ENCODE measurements around the gene C4orf50. TPM values are rescaled to one million over a fixed set of nuclear protein-coding genes. Genes with fewer than 3 reads are reported as not detected.

Gene C4orf50
- total and polyA plus RNA-seq, 4 donors: under 0.01 to 0.17 TPM; not detected in 2

DNA sequence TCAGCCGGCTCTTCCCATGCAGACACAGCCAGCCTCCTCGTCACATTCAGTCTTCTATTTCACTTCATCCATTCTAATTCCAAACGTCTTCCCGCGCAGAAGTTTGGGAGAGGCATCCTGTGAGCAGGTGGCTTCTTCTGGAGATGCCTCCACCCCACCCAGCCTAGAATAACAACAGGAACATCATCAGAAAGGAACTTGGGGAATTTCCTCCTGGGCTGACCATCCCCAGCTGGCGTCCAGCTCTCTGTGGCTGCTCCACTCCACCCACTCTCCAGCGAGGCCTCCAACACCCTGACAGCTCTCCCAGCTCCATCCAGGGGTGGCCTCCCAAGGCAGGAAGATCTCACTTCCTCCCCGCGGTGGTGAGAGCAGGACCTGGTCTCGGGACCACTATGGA is 5.5 kb upstream of the C4orf50 start:
- no peaks in the 10 kb centered on the region for H3K36me3 ChIP-seq (ENCODE audit: control insufficient read depth in 4 of 4, insufficient read depth in 3 of 4, low read depth in 1 of 4, low read length in 3 of 4)
- no peaks in the 10 kb centered on the region for H3K27me3 ChIP-seq (ENCODE audit: control insufficient read depth in 4 of 4, insufficient read depth in 4 of 4, low read length in 3 of 4)
- H3K9ac ChIP-seq (ENCODE audit: low read depth in 1 of 2, low read length in 2 of 2): no peak overlapping the region
- no peaks in the 10 kb centered on the region for H3K4me1 ChIP-seq (ENCODE audit: control insufficient read depth in 4 of 4, insufficient read depth in 4 of 4, low read length in 3 of 4)
- H3K27ac ChIP-seq (ENCODE audit: low read depth in 1 of 2, low read length in 2 of 2): no peak overlapping the region
- no peak overlapping the region for H3K4me3 ChIP-seq (ENCODE audit: low read depth in 1 of 3, low read length in 3 of 3)
- DNase-seq (ENCODE audit: low spot score): no peak
- 84% methylated on average over 10 of the region's 10 CpGs for WGBS
- H3K9me3 ChIP-seq (ENCODE audit: control insufficient read depth in 4 of 4, low read length in 3 of 4): no peaks in the 10 kb centered on the region
- TF ChIP-seq, protein P1, sequence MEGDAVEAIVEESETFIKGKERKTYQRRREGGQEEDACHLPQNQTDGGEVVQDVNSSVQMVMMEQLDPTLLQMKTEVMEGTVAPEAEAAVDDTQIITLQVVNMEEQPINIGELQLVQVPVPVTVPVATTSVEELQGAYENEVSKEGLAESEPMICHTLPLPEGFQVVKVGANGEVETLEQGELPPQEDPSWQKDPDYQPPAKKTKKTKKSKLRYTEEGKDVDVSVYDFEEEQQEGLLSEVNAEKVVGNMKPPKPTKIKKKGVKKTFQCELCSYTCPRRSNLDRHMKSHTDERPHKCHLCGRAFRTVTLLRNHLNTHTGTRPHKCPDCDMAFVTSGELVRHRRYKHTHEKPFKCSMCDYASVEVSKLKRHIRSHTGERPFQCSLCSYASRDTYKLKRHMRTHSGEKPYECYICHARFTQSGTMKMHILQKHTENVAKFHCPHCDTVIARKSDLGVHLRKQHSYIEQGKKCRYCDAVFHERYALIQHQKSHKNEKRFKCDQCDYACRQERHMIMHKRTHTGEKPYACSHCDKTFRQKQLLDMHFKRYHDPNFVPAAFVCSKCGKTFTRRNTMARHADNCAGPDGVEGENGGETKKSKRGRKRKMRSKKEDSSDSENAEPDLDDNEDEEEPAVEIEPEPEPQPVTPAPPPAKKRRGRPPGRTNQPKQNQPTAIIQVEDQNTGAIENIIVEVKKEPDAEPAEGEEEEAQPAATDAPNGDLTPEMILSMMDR (IDR thresholded peaks at IDR 0.05; ENCODE audit: low read depth, low read length, missing input control): no peak
- TF ChIP-seq NR2F2 (IDR thresholded peaks at IDR 0.05): no peak
- TF ChIP-seq, protein P2, sequence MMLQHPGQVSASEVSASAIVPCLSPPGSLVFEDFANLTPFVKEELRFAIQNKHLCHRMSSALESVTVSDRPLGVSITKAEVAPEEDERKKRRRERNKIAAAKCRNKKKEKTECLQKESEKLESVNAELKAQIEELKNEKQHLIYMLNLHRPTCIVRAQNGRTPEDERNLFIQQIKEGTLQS (IDR thresholded peaks at IDR 0.05): no peak
- no peak for TF ChIP-seq HNF4G (IDR thresholded peaks at IDR 0.05)
- TF ChIP-seq, protein P3, sequence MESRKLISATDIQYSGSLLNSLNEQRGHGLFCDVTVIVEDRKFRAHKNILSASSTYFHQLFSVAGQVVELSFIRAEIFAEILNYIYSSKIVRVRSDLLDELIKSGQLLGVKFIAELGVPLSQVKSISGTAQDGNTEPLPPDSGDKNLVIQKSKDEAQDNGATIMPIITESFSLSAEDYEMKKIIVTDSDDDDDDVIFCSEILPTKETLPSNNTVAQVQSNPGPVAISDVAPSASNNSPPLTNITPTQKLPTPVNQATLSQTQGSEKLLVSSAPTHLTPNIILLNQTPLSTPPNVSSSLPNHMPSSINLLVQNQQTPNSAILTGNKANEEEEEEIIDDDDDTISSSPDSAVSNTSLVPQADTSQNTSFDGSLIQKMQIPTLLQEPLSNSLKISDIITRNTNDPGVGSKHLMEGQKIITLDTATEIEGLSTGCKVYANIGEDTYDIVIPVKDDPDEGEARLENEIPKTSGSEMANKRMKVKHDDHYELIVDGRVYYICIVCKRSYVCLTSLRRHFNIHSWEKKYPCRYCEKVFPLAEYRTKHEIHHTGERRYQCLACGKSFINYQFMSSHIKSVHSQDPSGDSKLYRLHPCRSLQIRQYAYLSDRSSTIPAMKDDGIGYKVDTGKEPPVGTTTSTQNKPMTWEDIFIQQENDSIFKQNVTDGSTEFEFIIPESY (IDR thresholded peaks at IDR 0.05): no peak
- TF ChIP-seq JUND (IDR thresholded peaks at IDR 0.05): no peak

DNA sequence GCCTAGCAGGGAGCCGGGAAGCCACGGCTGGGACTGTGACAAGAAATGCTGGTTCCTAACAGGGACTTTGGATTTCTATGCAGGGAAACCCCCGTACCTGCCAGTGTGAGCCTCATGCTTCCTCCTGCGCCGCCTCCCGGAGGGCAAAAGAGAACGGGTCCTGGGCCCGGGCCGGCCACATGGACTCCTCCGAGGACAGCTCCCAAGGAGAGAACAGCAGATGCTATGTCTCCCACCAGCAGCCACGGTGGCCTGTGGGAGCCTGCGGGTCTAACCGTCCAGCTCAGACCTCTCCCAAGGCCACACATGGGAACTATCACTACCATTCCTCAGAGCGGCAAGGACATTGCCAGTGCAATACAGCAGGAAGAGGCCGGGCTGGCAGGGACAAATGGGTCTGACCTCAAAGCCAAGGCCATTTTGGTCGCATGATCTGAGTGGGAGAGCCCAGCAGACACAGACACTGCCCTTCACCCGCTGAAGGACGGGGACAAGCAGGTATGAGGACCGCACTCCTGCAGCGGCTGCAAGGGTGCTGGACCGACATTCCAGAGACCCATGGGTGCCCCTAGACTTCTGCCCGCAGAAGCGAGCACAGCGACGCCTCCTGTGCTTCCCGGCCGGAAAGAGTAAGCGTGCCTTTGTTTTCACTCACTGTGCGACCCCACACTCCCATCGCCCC is 4.5 kb upstream of the C4orf50 start:
- Histone ChIP-seq H3K27ac (ENCODE audit: low read depth in 1 of 2, low read length in 2 of 2) (no peak overlapping the region), H3K4me1 (ENCODE audit: control insufficient read depth in 4 of 4, insufficient read depth in 4 of 4, low read length in 3 of 4) (no peaks in the 10 kb centered on the region), H3K27me3 (ENCODE audit: control insufficient read depth in 4 of 4, insufficient read depth in 4 of 4, low read length in 3 of 4) (no peaks in the 10 kb centered on the region), H3K36me3 (ENCODE audit: control insufficient read depth in 4 of 4, insufficient read depth in 3 of 4, low read depth in 1 of 4, low read length in 3 of 4) (no peaks in the 10 kb centered on the region), H3K9me3 (ENCODE audit: control insufficient read depth in 4 of 4, low read length in 3 of 4) (no peaks in the 10 kb centered on the region), H3K9ac (ENCODE audit: low read depth in 1 of 2, low read length in 2 of 2) (no peak overlapping the region), H3K4me3 (ENCODE audit: low read depth in 1 of 3, low read length in 3 of 3) (no peak overlapping the region)
- no peak for DNase-seq (ENCODE audit: low spot score)
- TF ChIP-seq RXRA (IDR thresholded peaks at IDR 0.05) (no peak), TAF1 (conservative IDR thresholded peaks at IDR 0.05) (no peak), HNF4A (conservative IDR thresholded peaks at IDR 0.05) (no peak)
- 82% methylated on average over 30 of the region's 30 CpGs for WGBS

DNA sequence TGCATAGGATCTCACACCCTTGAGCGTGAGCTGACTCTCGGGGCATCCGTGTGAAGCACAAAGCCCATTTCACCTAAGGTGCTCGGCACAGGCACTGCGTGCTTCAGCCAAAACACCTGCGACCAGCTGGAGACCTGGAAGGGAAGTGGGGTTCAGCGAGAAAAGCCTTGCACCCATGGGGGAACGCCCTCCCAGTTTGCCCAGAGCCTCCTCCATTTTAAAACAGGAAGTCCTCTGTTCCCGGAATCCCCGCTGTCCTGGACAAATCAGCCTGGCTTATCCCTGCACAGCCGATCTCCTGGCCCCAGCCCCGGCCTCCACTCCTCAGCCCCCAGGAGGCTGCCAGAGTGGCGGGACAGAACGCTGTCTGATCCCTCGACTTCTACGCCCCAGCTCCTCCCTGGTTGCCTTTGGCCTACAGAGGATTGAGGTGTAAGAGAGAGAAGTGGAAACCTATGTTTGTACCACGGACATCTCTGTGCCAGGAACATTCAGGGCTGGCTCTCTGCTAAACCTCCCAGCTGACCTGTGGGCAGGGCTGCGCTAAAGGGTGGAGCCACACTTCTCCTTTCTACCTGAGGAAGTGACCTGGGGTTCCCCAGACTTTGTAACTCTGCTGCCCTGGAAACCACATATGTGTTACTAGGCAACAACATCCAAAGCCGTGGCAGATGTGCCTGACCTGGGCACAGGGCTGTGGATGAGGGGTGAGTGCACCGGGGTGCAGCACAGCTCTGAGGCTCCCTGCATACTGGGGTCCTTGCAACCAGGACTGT is 3.8 kb upstream of the C4orf50 start:
- no peaks in the 10 kb centered on the region for H3K9me3 ChIP-seq (ENCODE audit: control insufficient read depth in 4 of 4, low read length in 3 of 4)

More for the DNA sequence above, 3.8 kb upstream of the C4orf50 start:
- 77% methylated on average over 20 of the region's 20 CpGs for WGBS
- DNase-seq (ENCODE audit: low spot score): no peak
- Histone ChIP-seq H3K27ac (ENCODE audit: low read depth in 1 of 2, low read length in 2 of 2) (no peak overlapping the region), H3K36me3 (ENCODE audit: control insufficient read depth in 4 of 4, insufficient read depth in 3 of 4, low read depth in 1 of 4, low read length in 3 of 4) (no peaks in the 10 kb centered on the region), H3K9ac (ENCODE audit: low read depth in 1 of 2, low read length in 2 of 2) (no peak overlapping the region), H3K4me3 (ENCODE audit: low read depth in 1 of 3, low read length in 3 of 3) (no peak overlapping the region), H3K27me3 (ENCODE audit: control insufficient read depth in 4 of 4, insufficient read depth in 4 of 4, low read length in 3 of 4) (no peaks in the 10 kb centered on the region), H3K4me1 (ENCODE audit: control insufficient read depth in 4 of 4, insufficient read depth in 4 of 4, low read length in 3 of 4) (no peaks in the 10 kb centered on the region)
- TF ChIP-seq HNF4G (IDR thresholded peaks at IDR 0.05) (no peak), GABPA (IDR thresholded peaks at IDR 0.05 in 1 of 2, conservative IDR thresholded peaks at IDR 0.05 in 1 of 2) (no peak), FOXA2 (IDR thresholded peaks at IDR 0.05) (no peak)
- TF ChIP-seq, protein P4, sequence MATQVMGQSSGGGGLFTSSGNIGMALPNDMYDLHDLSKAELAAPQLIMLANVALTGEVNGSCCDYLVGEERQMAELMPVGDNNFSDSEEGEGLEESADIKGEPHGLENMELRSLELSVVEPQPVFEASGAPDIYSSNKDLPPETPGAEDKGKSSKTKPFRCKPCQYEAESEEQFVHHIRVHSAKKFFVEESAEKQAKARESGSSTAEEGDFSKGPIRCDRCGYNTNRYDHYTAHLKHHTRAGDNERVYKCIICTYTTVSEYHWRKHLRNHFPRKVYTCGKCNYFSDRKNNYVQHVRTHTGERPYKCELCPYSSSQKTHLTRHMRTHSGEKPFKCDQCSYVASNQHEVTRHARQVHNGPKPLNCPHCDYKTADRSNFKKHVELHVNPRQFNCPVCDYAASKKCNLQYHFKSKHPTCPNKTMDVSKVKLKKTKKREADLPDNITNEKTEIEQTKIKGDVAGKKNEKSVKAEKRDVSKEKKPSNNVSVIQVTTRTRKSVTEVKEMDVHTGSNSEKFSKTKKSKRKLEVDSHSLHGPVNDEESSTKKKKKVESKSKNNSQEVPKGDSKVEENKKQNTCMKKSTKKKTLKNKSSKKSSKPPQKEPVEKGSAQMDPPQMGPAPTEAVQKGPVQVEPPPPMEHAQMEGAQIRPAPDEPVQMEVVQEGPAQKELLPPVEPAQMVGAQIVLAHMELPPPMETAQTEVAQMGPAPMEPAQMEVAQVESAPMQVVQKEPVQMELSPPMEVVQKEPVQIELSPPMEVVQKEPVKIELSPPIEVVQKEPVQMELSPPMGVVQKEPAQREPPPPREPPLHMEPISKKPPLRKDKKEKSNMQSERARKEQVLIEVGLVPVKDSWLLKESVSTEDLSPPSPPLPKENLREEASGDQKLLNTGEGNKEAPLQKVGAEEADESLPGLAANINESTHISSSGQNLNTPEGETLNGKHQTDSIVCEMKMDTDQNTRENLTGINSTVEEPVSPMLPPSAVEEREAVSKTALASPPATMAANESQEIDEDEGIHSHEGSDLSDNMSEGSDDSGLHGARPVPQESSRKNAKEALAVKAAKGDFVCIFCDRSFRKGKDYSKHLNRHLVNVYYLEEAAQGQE (IDR thresholded peaks at IDR 0.05): no peak
- TF ChIP-seq, protein P1 (IDR thresholded peaks at IDR 0.05; ENCODE audit: low read depth, low read length, missing input control): no peak
